Measurements from ENCODE around the gene H2BW2.

- TF ChIP-seq RAD21 (CRISPR knock-in tag; IDR thresholded peaks at IDR 0.05) (no peak), CREM (IDR thresholded peaks at IDR 0.05) (no peak), CREM (CRISPR knock-in tag; IDR thresholded peaks at IDR 0.05) (no peak), ADNP (CRISPR knock-in tag; IDR thresholded peaks at IDR 0.05) (no peak), ARID2 (CRISPR knock-in tag; IDR thresholded peaks at IDR 0.05; ENCODE audit: borderline replicate concordance) (no peak), CTCF (CRISPR knock-in tag; IDR thresholded peaks at IDR 0.05) (no peak), TBP (CRISPR knock-in tag; IDR thresholded peaks at IDR 0.05) (no peak)
- TF ChIP-seq, protein P1, sequence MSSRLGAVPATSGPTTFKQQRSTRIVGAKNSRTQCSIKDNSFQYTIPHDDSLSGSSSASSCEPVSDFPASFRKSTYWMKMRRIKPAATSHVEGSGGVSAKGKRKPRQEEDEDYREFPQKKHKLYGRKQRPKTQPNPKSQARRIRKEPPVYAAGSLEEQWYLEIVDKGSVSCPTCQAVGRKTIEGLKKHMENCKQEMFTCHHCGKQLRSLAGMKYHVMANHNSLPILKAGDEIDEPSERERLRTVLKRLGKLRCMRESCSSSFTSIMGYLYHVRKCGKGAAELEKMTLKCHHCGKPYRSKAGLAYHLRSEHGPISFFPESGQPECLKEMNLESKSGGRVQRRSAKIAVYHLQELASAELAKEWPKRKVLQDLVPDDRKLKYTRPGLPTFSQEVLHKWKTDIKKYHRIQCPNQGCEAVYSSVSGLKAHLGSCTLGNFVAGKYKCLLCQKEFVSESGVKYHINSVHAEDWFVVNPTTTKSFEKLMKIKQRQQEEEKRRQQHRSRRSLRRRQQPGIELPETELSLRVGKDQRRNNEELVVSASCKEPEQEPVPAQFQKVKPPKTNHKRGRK (CRISPR knock-in tag; IDR thresholded peaks at IDR 0.05), result no peak
Observed at GRCh38 chrX:104041003-104041402, 1.2 kb downstream of the H2BW2 start.
